Activated CD8-positive, alpha-beta memory T cell treated with anti-CD3 and anti-CD28 coated beads, Interleukin-2, amount 50 U/mL, for 1 hour (primary cell): ENCODE data around the gene CENPU.
"Not testable (repeated sequence)": the region's sequence is repeated elsewhere in the genome, so short reads cannot be mapped to it uniquely, and the experiment has no call there.

Source experiments
- DNase-seq: peaks from one replicate; pipeline ENCODE4 v3.0.0-alpha.2; 2020; ENCODE audit errors: extremely low read depth

Gene CENPU, protein sequence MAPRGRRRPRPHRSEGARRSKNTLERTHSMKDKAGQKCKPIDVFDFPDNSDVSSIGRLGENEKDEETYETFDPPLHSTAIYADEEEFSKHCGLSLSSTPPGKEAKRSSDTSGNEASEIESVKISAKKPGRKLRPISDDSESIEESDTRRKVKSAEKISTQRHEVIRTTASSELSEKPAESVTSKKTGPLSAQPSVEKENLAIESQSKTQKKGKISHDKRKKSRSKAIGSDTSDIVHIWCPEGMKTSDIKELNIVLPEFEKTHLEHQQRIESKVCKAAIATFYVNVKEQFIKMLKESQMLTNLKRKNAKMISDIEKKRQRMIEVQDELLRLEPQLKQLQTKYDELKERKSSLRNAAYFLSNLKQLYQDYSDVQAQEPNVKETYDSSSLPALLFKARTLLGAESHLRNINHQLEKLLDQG

DNA sequence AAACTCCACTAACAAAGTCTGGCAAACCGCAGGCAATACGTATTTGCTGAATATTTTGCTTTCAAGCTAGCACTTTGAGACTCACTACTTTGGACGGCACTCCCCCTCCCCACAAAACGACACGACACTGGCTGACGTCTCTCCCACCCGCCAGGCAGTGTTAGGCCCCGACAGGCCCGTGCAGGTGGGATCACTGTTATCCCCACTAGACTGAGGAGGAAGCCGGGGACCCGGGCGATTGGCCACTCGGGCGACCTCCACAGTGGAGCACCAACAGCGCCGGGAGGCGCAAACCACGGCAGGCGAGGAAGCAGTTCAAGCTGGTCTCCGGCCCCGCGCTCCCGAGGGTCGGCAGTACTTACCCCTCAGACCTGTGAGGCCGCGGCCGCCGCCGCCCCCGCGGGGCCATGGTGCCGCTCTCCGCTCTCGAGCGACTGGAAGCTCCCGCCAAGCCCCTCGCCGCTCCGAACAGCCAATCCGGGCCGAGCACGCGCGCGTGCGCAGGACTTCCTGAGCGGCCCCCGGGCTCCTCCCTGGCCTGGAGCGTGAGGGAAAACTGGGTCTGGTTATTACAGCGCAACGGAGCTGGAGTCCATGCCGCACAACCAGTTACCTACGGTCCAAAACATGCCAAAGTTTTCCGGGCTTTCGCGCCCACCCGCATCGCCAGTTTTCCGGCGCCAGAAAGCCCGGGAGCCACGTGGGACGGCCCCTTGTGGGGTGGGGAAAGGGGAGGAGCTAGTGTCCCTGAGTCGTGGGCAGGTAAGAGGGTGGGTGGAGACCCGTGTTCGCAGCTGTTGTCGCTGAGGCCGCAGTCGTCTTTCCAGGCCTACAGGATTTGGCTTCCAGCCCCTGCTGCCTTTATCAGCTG, at the start of gene CENPU:
Gene CENPU (minus strand): TSS at position 443 of the 871 bp plus-strand sequence. CDS start 34 bp downstream, at position 409.
- peak; percentile 78 for DNase-seq

DNA sequence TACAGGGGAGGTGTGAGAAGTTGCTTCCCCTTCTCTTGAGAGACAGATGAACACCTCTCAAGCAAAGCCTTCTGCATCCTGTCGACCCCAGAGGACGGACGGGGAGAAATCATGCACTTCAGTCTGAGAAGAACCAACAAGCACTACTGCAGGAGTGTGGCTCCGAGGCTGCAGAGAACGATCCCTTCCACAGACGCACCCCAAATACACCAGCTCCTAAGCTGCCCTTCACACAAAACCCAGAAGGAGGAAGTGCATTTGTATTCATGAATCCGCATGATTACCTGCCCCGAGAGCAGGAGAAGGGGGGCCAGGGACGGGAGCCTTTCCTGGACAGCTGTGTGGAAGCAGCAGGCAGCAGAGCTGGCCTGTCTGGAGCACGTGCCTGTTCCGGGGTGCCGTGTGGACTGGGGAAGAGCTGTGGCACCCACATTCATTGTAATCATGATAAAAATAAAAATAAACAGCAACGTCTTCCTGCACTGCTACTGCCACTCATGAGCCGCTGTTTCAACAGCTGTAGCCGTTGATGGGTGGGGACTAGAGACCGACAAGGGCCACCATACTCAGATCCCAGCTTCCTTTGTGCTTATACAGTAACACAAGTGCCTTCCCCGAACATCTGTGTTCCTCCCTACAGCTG, 49.0 kb upstream of the CENPU start:
- no peak for DNase-seq

DNA sequence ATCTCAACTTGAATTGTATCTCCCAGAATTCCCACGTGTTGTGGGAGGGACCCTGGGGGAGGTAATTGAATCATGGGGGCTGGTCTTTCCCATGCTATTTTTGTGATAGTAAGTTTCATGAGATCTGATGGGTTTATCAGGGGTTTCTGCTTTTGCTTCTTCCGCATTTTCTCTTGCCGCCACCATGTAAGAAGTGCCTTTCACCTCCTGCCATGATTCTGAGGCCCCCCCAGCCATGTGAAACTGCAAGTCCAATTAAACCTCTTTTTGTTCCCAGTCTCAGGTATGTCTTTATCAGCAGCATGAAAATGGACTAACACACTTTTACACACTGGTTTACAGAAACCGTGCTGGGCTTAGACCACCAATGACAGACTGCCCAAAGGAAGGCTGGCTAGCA, 45.3 kb upstream of the CENPU start:
- not testable (repeated sequence) for DNase-seq

DNA sequence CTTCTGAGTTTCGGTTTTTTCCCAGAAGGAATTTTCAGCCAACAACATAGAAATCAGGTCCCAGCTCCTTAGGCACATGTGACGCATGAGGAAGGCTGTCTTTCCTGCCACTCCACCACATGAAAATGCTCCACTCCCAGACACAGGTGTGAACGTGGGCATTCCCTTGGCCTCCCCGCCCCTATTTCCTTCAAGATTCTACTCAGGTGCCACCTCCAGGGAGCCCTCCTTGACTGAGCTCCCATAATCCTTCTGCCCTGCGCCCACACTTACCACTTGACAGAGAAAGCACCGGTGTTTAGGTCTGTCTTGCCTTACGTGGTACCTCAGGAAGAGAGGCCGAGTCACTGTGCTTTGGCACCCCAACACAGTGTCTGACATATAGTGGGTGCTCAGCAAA, 44.4 kb upstream of the CENPU start:
- DNase-seq = no peak

DNA sequence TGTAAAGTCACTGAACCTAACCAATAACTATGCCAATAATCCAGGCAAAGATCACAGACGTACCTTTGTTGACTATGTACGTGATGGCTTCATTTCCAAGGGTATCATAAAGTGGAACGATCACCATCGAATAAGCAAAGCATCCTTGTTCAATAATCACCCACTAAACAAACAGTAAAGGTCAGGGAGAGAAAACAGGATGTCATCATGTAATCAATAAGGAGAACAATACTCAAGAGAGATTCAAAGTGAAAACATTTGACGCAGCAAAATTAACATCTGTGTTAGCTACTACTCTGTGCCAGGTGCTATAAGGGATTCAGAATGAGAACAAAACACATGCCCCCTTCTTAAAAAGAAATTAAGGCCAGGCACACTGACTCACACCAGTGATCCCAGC, 42.9 kb upstream of the CENPU start:
- no peak for DNase-seq

DNA sequence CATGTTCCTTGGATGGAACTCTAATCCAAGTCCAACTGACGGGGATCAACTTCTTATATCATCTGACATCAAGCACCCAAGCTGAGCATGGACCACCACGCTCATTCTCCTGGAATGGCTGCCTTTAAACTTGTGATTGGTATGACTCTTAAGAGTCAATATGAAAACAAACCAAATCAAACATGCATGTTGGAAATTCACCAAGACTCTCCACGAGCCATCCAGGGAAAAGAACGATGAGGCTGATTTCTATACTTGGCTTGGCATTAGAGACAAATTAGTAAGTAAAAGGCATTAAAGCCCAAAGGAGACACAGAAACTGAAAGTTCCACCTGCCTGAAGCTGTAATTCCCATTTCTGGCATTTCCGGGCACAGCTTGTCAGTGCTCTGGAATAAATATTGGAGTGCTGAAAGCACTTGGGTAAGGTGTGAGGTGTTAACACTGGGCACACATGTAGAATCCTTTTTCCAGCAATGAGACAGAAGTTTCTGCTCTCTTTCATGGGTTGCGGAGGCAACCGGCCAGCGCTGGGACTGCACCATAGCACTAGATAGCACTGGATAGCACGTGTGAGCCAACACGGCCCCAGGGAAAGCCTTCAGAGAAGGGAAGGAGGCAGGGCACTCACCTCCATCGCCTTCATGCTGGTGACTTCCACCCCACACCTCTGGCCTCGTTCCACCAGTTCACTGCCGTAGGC, 42.1 kb upstream of the CENPU start:
- no peak for DNase-seq

DNA sequence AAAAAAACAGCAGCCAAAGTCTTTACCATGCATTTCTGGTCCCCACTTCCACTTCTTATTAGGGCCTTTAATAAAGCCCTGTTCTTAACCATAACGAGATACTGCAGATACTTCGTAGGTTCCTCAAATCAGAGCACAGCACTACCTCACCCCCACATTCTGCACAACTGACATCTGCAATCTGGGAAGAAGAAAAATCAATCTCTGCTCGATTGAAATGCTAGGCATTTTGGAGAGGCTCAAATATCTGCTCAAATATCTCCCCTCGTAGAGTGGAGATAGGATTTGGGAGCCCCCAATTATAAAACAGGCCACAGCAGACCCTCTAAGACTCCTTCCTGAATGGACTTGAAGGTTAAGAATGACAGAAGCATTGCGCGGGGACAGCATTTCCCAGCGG, 40.3 kb upstream of the CENPU start:
- DNase-seq = no peak

DNA sequence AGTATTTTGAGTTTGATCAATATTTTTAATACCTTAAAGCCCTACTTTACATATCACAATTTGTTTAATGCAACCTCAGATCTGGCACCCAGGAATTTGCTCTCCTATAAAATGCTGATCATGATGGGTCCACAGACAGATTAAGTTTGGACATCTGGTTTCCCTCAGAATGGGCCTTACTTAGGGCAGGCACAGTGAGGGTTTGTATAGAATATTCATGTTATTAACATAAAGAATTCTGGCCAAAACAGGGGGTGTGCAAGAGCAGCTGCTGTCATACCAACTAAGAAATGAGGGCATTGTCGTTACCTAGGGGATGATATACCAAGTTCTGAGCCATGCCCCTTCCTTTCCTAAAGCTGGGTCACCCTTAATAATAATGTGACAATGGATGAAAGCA, 37.5 kb upstream of the CENPU start:
- no peak for DNase-seq

DNA sequence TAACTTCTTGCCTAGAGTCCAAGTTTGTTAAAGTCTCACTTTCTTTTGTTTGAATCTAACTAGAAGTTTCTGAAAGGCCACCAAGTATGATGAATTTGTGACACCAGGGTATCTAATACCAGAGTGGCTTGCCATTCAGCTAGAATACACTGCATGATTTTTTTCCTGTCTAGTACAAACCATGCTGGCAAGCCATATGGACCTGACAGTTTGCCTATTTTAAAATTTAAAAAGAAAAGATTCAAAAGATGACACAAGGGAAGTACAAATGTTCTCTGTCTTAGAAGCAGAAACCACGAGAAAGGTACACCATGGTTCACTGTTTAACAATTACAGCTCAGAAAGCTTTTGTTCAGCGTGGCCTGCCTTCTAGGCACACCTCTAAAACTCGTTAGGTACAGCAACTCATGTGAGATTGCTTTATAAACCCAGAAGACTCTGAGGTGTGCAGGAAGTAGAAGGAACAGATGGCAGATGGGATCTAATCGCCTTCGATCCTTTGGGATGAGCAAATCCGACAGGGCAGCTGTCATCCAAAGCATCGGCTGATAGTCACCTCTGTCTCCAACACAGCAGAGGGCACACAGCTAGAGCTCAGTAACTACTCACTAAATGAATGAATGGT, 35.4 kb upstream of the CENPU start:
- no peak for DNase-seq

DNA sequence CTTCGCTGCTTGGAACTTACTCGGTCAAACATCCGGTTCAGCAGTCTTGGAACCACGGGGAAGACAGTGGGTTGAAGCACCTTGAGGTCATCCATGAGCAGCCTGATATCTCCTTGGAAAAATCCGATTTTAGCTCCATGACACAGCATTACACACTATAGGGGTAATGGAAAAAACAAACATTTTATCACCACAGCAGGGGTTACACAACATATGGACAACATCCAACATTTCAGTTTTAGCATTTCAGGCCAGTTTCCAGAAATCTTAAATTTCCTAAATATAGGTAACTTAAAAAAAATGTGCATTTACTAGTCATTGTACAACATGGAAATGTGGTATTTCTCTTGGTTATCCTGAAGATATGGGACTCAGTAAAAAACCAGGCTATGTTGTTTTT, 34.4 kb upstream of the CENPU start:
- no peak for DNase-seq

DNA sequence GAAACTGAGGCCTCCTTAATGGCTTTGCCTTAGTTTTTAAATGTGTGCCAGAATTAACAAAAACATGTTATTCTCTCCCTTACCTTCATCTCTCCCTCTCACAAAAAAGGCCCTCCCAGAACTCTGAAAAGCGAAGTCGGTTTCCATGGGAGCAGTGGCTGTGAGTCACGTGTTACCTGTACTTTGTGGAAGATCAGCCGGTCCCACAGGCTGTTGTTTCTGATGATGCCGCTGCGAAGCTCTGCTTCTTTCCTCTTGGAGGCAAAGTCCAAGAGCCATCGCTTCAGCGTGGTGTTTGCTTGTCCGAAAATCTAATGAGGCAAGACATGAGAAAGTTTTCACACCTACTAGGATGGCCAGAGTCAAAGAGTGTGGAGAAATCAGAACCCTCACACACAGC, 32.5 kb upstream of the CENPU start:
- DNase-seq = no peak

DNA sequence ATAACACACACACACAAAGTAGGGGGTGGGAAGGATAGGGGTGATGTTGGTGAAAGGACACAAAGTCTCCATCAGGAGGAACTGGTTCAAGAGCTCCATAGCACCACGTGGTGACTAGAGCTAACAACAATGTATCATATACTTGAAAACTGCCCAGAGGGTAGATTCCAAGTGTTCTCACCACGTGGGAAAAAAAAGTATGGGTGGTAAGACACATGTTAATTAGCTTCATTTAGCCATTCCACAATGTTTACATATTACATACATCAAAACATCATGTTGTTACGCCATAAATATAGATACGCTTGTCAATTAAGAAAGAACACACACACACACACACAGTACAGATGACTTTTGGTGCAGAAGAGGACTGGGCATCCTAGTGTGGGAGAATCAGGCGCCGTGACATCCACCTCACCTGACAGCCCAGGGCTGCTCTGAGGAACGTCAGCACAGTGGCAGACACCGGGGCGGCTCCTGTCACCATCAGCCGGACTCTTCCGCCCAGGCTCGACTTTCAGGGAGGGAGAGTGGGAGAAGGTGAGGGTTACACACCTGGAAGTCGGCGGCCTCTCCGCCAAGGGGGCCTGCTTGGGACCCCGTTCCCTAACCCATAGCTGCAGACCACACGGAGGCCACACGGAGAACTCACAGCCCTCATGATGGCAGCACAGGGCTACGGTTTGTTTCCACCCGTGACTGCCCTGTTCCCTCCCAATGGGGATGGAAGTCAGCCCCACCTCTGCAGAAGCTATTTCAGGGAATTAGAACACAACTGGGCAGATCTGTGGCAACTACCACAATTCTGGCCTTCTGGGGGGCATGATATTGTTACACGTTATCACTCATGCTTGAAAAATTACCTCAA, 31.8 kb upstream of the CENPU start:
- DNase-seq = no peak

DNA sequence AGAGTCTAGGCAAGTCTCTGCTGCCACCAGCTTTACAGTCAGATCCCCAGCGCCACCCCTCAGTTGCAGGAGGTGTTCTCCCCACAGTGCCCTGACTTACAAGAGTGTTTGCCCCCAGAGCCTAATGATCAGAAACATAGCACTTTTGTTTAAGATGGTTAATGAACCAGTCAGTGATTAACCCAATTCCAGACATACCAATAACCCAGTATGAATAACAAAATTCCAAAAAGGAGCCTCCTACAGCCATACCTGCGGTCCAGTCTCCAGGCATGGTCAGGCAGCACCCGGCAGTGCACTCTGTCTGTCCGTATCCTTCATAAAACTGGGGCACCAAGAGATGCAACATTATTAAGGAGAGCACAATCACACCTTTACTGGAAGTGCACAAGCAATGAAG, 30.7 kb upstream of the CENPU start:
- DNase-seq = no peak

DNA sequence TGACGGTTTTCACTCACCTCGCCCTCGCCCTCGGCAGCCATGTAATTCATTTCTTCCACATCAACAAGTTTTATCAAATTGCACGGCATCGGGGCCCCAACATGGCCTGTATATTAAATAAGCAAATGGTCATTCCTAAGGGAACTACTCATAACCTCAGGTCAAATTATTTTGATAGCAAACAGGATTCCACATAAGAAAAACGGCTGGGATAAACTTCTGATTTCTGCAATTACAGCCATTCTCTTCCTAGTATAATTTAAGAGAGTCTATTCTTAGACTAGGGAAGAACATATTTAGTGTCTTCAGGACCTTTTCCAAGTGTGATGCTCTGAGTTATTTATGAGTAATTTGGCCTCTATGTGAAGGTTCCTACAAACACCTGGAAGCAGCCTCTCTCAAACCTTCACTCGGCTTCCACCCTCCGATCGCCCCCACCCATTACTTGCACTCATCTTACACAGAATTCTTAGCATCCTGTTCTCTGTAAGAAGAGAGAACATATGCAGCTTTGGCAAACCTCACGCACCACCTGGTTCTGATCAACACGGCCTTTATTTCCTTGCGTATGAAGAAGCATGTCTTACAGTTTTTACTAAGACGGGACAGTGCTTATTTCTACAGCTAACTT, 29.4 kb upstream of the CENPU start:
- no peak for DNase-seq

DNA sequence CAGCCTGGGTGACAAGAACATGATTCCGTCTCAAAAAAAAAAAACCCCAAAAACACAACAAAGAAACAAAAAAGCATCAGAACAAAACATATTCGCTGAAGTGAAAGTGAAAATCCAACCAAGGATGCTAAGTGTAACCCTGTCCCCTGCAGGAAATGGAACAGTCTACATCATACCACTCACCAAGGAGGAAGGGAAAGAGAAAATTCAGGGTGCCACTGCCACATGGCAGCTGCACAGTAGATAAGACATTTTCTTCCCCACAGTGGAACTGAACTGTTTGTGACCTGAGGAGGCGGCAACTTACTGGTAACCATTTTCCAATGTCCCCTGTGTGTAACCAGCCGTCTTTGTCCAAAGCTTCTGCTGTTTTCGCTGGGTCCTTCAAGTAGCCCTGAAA, 28.2 kb upstream of the CENPU start:
- no peak for DNase-seq

DNA sequence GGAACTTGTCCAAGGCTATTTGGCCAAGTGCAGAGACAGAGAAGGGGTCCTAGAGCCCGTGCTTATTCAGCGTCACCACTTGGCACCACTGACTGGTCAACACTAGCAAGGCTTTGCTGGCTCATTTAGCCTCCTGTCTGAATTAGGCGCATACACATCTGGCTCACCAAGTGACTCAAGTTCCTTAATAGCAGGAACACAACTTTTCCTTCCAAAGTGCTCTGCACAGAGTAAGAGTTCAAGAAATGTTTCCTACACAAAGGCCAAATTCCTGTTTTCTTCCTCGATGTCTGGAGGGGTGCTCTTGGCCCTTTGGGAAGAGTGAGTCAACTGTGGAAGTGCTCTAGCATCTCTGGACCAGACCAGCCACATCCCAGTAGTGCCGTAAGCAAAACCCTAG, 26.8 kb upstream of the CENPU start:
- no peak for DNase-seq

DNA sequence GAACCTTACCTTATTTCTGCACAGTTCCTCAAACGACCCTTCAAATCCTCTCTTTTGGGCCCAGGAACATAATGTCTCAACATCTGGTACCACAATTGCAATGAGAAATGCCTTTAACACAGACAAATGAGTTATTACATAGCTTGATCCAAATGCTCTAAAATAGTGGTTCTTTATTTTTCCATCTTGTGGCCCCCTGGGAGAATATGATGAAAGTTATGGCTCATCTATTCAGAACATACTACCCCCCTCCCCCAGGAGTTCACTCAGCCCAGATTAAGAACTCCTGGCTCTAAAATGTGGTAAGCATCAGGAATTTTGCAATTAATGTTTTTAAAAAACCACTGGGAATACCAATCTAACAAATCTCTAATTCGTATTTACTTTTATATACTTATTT, 23.9 kb upstream of the CENPU start:
- no peak for DNase-seq

DNA sequence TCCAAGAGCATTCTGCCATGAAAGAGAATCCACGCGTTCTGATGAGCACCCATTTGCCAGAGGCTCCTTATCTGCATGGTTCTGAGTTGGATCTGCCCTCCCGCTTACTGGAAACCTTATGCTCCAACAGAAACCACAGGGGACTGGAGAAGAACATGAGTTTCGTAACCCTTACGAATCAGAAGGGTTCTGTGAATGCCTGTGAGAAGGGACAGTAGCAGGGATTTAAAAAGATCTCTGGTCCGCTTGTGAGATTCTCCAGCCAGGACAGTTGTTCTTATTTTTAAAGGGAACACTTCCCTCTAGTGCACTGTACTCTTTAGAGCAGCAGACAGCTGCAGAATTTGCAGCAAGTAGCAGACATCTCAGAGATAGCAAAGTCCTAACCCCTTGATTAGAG, 22.5 kb upstream of the CENPU start:
- DNase-seq = no peak

DNA sequence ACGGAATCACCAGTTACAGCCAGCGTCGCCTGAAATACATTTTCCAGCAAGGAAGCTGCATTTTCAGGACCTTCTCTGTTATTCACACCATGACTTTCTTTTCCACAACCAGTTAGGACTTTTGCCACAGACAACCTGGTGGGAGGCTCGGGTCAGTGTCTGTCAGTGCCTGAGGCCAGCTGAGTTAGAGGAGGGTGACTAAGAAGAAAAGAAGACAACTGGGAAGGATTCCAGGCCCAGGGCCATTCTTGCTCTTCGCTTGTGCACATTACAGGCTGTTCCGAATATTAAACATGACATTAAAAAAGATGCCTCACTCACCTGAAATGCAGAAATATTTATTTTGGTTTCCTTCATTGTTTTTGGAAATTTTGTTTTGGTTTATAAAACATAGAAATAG, 21.4 kb upstream of the CENPU start:
- DNase-seq = no peak
